LNCaP clone FGC (cell line): Measurements from ENCODE around the gene FASLG.

Source experiments
- DNase-seq: peaks from one replicate; pipeline ENCODE4 v3.0.0-alpha.2; 2011; ENCODE audit warnings: low read depth
- H3K4me3 ChIP-seq: 2 replicates; pipeline ENCODE4 v1.5.1; 2011; ENCODE audit warnings: mild to moderate bottlenecking, low read depth, low read length, control low read depth
- CTCF ChIP-seq: IDR thresholded peaks from 2 replicates; pipeline ENCODE4 v1.5.1; 2012; ENCODE audit warnings: mild to moderate bottlenecking; ENCODE audit not compliant: control insufficient read depth, insufficient read depth; ENCODE audit errors: extremely low read depth

The FASLG gene

GRCh38 chr1:172708452-172708851, 49.5 kb downstream of the FASLG start:
- TF ChIP-seq CTCF: no peak
- no peak overlapping the region for H3K4me3 ChIP-seq
- no peak for DNase-seq

- H3K4me3 ChIP-seq: no peak overlapping the region
- no peak for TF ChIP-seq CTCF
- no peak for DNase-seq
Measured at GRCh38 chr1:172711558-172711957, 52.7 kb downstream of the FASLG start.

- H3K4me3 ChIP-seq: no peak overlapping the region
- no peak for TF ChIP-seq CTCF
- no peak for DNase-seq
Measured at GRCh38 chr1:172713466-172713865, 54.6 kb downstream of the FASLG start.
